Tibial nerve (tissue), 4 donors: ENCODE measurements around the gene PLCL2. TPM values are rescaled to one million over a fixed set of nuclear protein-coding genes. Genes with fewer than 3 reads are reported as not detected.

Experiments
- DNase-seq, 2 donors: peaks; one replicate each; pipeline ENCODE4 v3.0.0-alpha.2; 2019; ENCODE audit warnings: low spot score in 2 of 2
- H3K27ac ChIP-seq, 4 donors: fragments of 200-600 bp; sonication (generic) in 3 of 4; one replicate each; pipeline ENCODE4 v1.5.1; 2017 to 2019; ENCODE audit warnings: mild to moderate bottlenecking in 1 of 4
- H3K27me3 ChIP-seq, 2 donors: fragments of 200-600 bp; sonication (generic) in 1 of 2; one replicate each; pipeline versions ENCODE4 v1.5.1 to v1.6.0; 2017 to 2019
- H3K36me3 ChIP-seq, 3 donors: fragments of 200-600 bp; sonication (generic); one replicate each; pipeline ENCODE4 v1.5.1; 2018 to 2019
- H3K4me1 ChIP-seq, 4 donors: fragments of 200-600 bp; sonication (generic) in 3 of 4; one replicate each; pipeline ENCODE4 v1.5.1; 2017 to 2019
- H3K4me3 ChIP-seq, 4 donors: fragments of 200-600 bp; sonication (generic) in 3 of 4; one replicate each; pipeline ENCODE4 v1.5.1; 2017 to 2019; ENCODE audit warnings: mild to moderate bottlenecking in 1 of 4, moderate library complexity in 1 of 4
- H3K9me3 ChIP-seq, 4 donors: fragments of 200-600 bp; sonication (generic) in 3 of 4; one replicate each; pipeline ENCODE4 v1.5.1; 2017 to 2019
- EP300 ChIP-seq, 2 donors: sonication (generic); formaldehyde crosslinking; IDR thresholded peaks; one replicate each; pipeline ENCODE4 v1.6.1; 2017; ENCODE audit warnings: antibody characterized with exemption in 2 of 2, mild to moderate bottlenecking in 1 of 2
- POLR2A ChIP-seq, 2 donors: fragments of 450-650 bp; IDR thresholded peaks; one replicate each; pipeline ENCODE4 v1.6.1; 2017; ENCODE audit warnings: antibody characterized with exemption in 2 of 2, mild to moderate bottlenecking in 2 of 2, moderate library complexity in 2 of 2
- WGBS, 2 donors: methylation state at CpG; one replicate each; pipeline ENCODE4 v1.1.5; 2018; 5-methylcytosine and 5-hydroxymethylcytosine counted together
- total RNA-seq, 4 donors: library from RNA; depleted of rRNA; stranded (reverse); fragments of >200 nt; gene quantifications; one replicate each; pipeline ENCODE4 v1.1.0, GENCODE V29; 2016
- TF ChIP-seq, protein P1 (sequence below), 5 experiments: fragments of 200-600 bp in 3 of 5; fragments of 450-650 bp in 2 of 5; sonication (generic) in 3 of 5; IDR thresholded peaks; one replicate each; pipeline ENCODE4 v1.5.1; 2016 to 2019; ENCODE audit warnings: antibody characterized with exemption in 5 of 5, mild to moderate bottlenecking in 3 of 5, moderate library complexity in 2 of 5

The PLCL2 gene
- total RNA-seq, 4 donors from 2014 or later: 17.7 to 39.3 (median 29.0) TPM

DNA sequence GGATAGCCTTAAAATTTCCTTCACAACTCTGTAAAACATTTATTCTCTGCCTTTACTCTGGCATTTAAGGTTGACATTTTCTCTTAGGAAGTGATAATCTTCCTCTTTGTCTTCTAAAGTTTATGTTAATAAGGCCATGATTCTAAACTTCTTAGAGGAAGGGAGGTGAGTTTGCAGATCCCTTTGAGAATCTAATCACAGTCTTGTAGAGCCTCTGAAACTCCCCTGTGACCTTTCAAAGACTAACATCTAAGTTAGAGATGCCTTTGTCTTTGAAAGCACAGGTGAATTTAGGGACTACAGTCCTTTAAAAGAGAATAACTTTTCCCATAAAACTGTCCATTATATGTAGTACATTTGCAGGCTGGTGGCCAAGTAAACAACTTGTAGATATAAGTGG lies 115.1 kb downstream of the PLCL2 start:
- TF ChIP-seq POLR2A (IDR thresholded peaks at IDR 0.05) (no peak), EP300 (IDR thresholded peaks at IDR 0.05) (no peak)
- TF ChIP-seq, protein P1, sequence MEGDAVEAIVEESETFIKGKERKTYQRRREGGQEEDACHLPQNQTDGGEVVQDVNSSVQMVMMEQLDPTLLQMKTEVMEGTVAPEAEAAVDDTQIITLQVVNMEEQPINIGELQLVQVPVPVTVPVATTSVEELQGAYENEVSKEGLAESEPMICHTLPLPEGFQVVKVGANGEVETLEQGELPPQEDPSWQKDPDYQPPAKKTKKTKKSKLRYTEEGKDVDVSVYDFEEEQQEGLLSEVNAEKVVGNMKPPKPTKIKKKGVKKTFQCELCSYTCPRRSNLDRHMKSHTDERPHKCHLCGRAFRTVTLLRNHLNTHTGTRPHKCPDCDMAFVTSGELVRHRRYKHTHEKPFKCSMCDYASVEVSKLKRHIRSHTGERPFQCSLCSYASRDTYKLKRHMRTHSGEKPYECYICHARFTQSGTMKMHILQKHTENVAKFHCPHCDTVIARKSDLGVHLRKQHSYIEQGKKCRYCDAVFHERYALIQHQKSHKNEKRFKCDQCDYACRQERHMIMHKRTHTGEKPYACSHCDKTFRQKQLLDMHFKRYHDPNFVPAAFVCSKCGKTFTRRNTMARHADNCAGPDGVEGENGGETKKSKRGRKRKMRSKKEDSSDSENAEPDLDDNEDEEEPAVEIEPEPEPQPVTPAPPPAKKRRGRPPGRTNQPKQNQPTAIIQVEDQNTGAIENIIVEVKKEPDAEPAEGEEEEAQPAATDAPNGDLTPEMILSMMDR (IDR thresholded peaks at IDR 0.05): no peak
- no peaks in the 10 kb centered on the region for H3K27me3 ChIP-seq
- H3K36me3 ChIP-seq: no peaks in the 10 kb centered on the region
- H3K9me3 ChIP-seq: peaks cover 0 to 15% (median 3%) of the 10 kb centered on the region in 4 donors
- no peak for DNase-seq
- no peak overlapping the region for H3K27ac ChIP-seq
- H3K4me1 ChIP-seq: peaks cover 0 to 19% (median 0%) of the 10 kb centered on the region in 4 donors
- H3K4me3 ChIP-seq: no peak overlapping the region

DNA sequence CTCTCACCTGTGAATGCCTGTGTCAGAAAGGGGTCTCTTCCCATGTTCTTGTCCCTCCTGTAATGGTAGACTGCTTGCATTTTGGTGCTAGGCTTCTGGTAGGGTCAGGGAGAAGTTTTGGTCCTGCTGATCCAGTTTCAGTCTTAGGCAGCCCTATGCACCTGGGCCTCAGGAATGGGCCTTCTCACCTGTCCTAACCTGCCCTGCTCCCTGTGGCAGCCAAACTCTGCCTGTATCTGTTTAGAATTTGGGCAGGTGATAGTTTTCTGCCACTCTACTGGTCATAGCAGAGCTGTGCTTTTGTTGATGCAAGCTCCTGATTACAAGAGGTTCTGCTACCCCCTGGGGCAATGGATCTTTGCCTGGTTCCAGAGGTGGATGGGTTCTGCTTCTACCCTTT lies 118.7 kb downstream of the PLCL2 start:
- peaks cover 0 to 12% (median 0%) of the 10 kb centered on the region in 4 donors for H3K4me1 ChIP-seq

DNA sequence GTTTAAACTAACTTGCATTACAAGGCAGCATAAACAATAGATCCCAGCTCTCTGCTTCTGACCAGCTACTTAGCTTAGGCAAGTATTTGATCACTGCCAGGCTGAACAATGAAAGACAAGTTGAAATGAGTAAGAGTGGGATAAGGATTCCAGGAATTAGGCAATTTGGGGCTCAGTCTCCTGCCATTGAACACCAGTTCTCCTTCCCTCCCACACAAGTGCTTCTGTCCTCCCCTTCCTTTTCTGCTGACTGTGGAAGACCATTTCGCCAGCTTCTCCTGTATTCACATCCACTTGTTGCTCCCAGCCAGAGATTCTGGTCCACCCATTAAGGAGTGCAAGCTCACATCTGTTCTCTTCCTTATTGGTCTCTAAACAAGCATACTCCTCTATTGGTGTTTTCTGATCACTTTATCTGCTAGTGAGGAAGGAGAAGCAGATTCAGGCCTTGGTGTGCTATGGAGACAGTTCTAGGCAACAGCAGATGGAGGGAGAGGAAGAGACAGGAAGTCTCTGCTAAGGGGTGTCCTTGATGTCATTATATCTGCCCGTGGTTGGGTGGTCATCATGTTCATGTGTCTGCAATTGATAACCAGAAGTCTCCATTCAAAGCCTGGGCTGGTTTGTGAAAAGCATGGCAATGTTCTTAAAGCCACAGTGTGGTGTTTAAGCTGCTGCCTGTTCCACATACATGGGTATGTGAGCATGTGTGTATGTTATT lies 121.5 kb downstream of the PLCL2 start:
- H3K4me3 ChIP-seq: no peak overlapping the region
- 43 to 55% methylated on average over 2 of the region's 2 CpGs for WGBS, 2 donors

More for the DNA sequence above, 118.7 kb downstream of the PLCL2 start:
- Histone ChIP-seq H3K36me3 (no peaks in the 10 kb centered on the region), H3K27me3 (no peaks in the 10 kb centered on the region), H3K9me3 (peaks cover 0 to 15% (median 3%) of the 10 kb centered on the region in 4 donors), H3K27ac (no peak overlapping the region), H3K4me3 (no peak overlapping the region)
- TF ChIP-seq, protein P1 (IDR thresholded peaks at IDR 0.05): no peak
- TF ChIP-seq POLR2A (IDR thresholded peaks at IDR 0.05) (no peak), EP300 (IDR thresholded peaks at IDR 0.05) (no peak)
- DNase-seq: no peak

DNA sequence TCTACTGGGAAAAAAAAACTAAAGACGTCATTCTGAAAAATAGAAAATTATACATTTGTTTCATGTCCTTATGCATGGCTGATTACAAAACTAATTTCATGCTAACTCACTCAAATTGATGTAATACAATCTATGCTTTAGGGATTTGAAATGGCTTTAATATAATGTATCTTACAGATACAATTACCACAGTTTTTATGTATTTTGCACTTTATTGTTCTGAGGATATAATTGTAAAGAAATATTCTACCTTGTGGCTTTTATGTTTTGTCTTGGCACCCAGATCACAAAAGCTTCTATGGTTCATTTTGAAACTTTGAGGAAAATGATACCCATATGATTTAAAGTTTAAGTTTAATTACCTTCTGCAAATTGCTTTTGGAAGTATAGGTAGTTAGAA lies 122.5 kb downstream of the PLCL2 start:
- Histone ChIP-seq H3K27ac (no peak overlapping the region), H3K4me1 (peaks cover 0 to 9% (median 0%) of the 10 kb centered on the region in 4 donors), H3K9me3 (peaks cover 0 to 3% (median 0%) of the 10 kb centered on the region in 4 donors), H3K4me3 (no peak overlapping the region), H3K27me3 (no peaks in the 10 kb centered on the region), H3K36me3 (peaks cover 0 to 4% (median 0%) of the 10 kb centered on the region in 3 donors)
- WGBS, 2 donors: 83 to 89% methylated on average over 1 of the region's 1 CpG
- TF ChIP-seq POLR2A (IDR thresholded peaks at IDR 0.05) (no peak), EP300 (IDR thresholded peaks at IDR 0.05) (no peak)
- TF ChIP-seq, protein P1 (IDR thresholded peaks at IDR 0.05): no peak
- no peak for DNase-seq

More for the DNA sequence above, 121.5 kb downstream of the PLCL2 start:
- no peak for DNase-seq
- no peak for TF ChIP-seq EP300 (IDR thresholded peaks at IDR 0.05)
- no peak for TF ChIP-seq POLR2A (IDR thresholded peaks at IDR 0.05)
- Histone ChIP-seq H3K4me1 (peaks cover 0 to 9% (median 0%) of the 10 kb centered on the region in 4 donors), H3K27ac (no peak overlapping the region), H3K27me3 (no peaks in the 10 kb centered on the region), H3K36me3 (no peaks in the 10 kb centered on the region), H3K9me3 (peaks cover 0 to 9% (median 3%) of the 10 kb centered on the region in 4 donors)

DNA sequence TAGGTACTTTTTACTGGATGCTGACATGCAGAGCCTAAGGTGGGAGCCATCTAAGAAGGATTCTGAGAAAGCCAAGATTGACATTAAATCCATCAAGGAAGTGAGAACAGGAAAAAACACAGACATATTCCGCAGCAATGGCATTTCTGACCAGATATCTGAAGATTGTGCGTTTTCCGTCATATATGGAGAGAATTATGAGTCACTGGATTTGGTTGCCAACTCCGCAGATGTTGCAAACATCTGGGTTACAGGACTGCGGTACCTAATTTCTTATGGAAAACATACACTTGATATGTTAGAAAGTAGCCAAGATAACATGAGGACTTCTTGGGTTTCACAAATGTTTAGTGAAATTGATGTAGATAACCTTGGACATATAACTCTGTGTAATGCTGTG lies 125.1 kb downstream of the PLCL2 start:
- Histone ChIP-seq H3K36me3 (peaks cover 0 to 4% (median 0%) of the 10 kb centered on the region in 3 donors), H3K27ac (no peak overlapping the region), H3K9me3 (no peaks in the 10 kb centered on the region), H3K27me3 (no peaks in the 10 kb centered on the region), H3K4me1 (peaks cover 0 to 14% (median 0%) of the 10 kb centered on the region in 4 donors), H3K4me3 (no peak overlapping the region)
- no peak for TF ChIP-seq EP300 (IDR thresholded peaks at IDR 0.05)
- TF ChIP-seq POLR2A (IDR thresholded peaks at IDR 0.05): no peak
- TF ChIP-seq, protein P1 (IDR thresholded peaks at IDR 0.05): no peak
- WGBS, 2 donors: 93 to 96% methylated on average over 5 of the region's 5 CpGs
- DNase-seq: no peak
